CD14-positive monocyte (primary cell): ENCODE measurements around the gene MTMR3. TPM values are rescaled to one million over a fixed set of nuclear protein-coding genes. Genes with fewer than 3 reads are reported as not detected.
"Not testable (repeated sequence)": the region's sequence is repeated elsewhere in the genome, so short reads cannot be mapped to it uniquely, and the experiment has no call there.

ENCODE experiments used
- DNase-seq, 3 donors: peaks; one replicate each; pipeline ENCODE4 v3.0.0-alpha.2; 2011 to 2022
- H2AFZ ChIP-seq: 2 replicates; pipeline ENCODE4 v1.6.0; 2012; ENCODE audit warnings: mild to moderate bottlenecking, low read depth, low read length, inconsistent platforms; ENCODE audit not compliant: insufficient read depth, poor library complexity, severe bottlenecking
- H3K27ac ChIP-seq, 2 donors: 1 replicate in 1 of 2; 2 replicates in 1 of 2; pipeline ENCODE4 v1.5.1; 2012 to 2013; ENCODE audit warnings: low read length in 2 of 2, control low read depth in 1 of 2, inconsistent platforms in 1 of 2, low read depth in 1 of 2, mild to moderate bottlenecking in 1 of 2
- H3K27me3 ChIP-seq, 2 donors: one replicate each; pipeline versions ENCODE4 v1.6.0 to v1.6.1; 2011 to 2013; ENCODE audit warnings: low read length in 2 of 2; ENCODE audit not compliant: control insufficient read depth in 2 of 2, insufficient read depth in 2 of 2
- H3K36me3 ChIP-seq, 2 donors: replicated peaks in 1 of 2; 1 replicate in 1 of 2; 2 replicates in 1 of 2; pipeline versions ENCODE4 v1.5.1 to v1.6.1; 2012 to 2013; ENCODE audit warnings: low read length in 2 of 2, control low read depth in 1 of 2, inconsistent platforms in 1 of 2, mild to moderate bottlenecking in 1 of 2; ENCODE audit not compliant: insufficient read depth in 2 of 2, control insufficient read depth in 1 of 2
- H3K4me1 ChIP-seq, 2 donors: 1 replicate in 1 of 2; 2 replicates in 1 of 2; pipeline versions ENCODE4 v1.5.1 to v1.6.1; 2012 to 2013; ENCODE audit warnings: low read length in 2 of 2, control low read depth in 1 of 2, inconsistent platforms in 1 of 2, mild to moderate bottlenecking in 1 of 2, moderate library complexity in 1 of 2; ENCODE audit not compliant: insufficient read depth in 2 of 2, control insufficient read depth in 1 of 2
- H3K4me2 ChIP-seq: replicated peaks from 2 replicates; pipeline ENCODE3; 2012; ENCODE audit warnings: low read length, moderate library complexity, mild to moderate bottlenecking; ENCODE audit not compliant: poor library complexity, severe bottlenecking; ENCODE audit errors: extremely low read depth
- H3K4me3 ChIP-seq, 3 experiments: fragments of 200-600 bp in 1 of 3; sonication (generic) in 1 of 3; replicated peaks in 1 of 3; 1 replicate in 2 of 3; 2 replicates in 1 of 3; pipeline ENCODE4 v1.5.1; 2011 to 2013; ENCODE audit warnings: low read length in 3 of 3, mild to moderate bottlenecking in 3 of 3, control low read depth in 2 of 3, low read depth in 2 of 3, inconsistent platforms in 1 of 3, moderate library complexity in 1 of 3
- H3K79me2 ChIP-seq: 2 replicates; pipeline ENCODE4 v1.6.0; 2012; ENCODE audit warnings: mild to moderate bottlenecking, control low read depth, inconsistent platforms, low read length, moderate library complexity; ENCODE audit not compliant: insufficient read depth
- H3K9ac ChIP-seq: 2 replicates; pipeline ENCODE4 v1.6.0; 2017; ENCODE audit warnings: low read length, mild to moderate bottlenecking; ENCODE audit not compliant: insufficient read depth, poor library complexity, severe bottlenecking
- H3K9me3 ChIP-seq, 2 donors: replicated peaks in 1 of 2; 1 replicate in 1 of 2; 2 replicates in 1 of 2; pipeline versions ENCODE4 v1.5.1 to v1.6.1; 2012 to 2013; ENCODE audit warnings: low read length in 2 of 2, control low read depth in 1 of 2; ENCODE audit not compliant: control insufficient read depth in 1 of 2, insufficient read depth in 1 of 2
- H4K20me1 ChIP-seq: 2 replicates; pipeline ENCODE4 v1.6.0; 2012; ENCODE audit warnings: mild to moderate bottlenecking, low read length, control low read depth, moderate library complexity; ENCODE audit not compliant: insufficient read depth
- H3K27ac Mint-ChIP-seq, 7 donors: one replicate each; pipeline ENCODE4 v1.8.0; 2020; ENCODE audit warnings: mild to moderate bottlenecking in 7 of 7, mixed read lengths in 7 of 7, moderate library complexity in 6 of 7, inconsistent platforms in 2 of 7
- H3K27me3 Mint-ChIP-seq, 3 donors: one replicate each; pipeline ENCODE4 v1.8.0; 2021 to 2022; ENCODE audit warnings: low read depth in 3 of 3, mild to moderate bottlenecking in 3 of 3, mixed read lengths in 3 of 3, moderate library complexity in 3 of 3, inconsistent platforms in 1 of 3
- H3K36me3 Mint-ChIP-seq, 2 donors: one replicate each; pipeline ENCODE4 v1.8.0; 2020; ENCODE audit warnings: mixed read lengths in 2 of 2, inconsistent platforms in 1 of 2, mild to moderate bottlenecking in 1 of 2
- H3K4me1 Mint-ChIP-seq: one replicate; pipeline ENCODE4 v1.8.0; 2020; ENCODE audit warnings: mild to moderate bottlenecking, mixed read lengths
- H3K4me3 Mint-ChIP-seq, 2 donors: one replicate each; pipeline ENCODE4 v1.8.0; 2020; ENCODE audit warnings: mild to moderate bottlenecking in 2 of 2, mixed read lengths in 2 of 2, moderate library complexity in 1 of 2
- H3K9me3 Mint-ChIP-seq, 7 donors: one replicate each; pipeline ENCODE4 v1.8.0; 2020 to 2022; ENCODE audit warnings: mixed read lengths in 7 of 7, mild to moderate bottlenecking in 6 of 7, moderate library complexity in 6 of 7, inconsistent platforms in 2 of 7
- CTCF ChIP-seq: fragments of 200-600 bp; IDR thresholded peaks from one replicate; pipeline ENCODE4 v1.8.0; 2022; ENCODE audit warnings: antibody characterized with exemption, mild to moderate bottlenecking
- WGBS: methylation state at CpG from one replicate; pipeline ENCODE4 v1.1.5; 2013; ENCODE audit warnings: missing lambda C conversion rate; ENCODE audit not compliant: insufficient coverage; 5-methylcytosine and 5-hydroxymethylcytosine counted together
- intact Hi-C, 2 donors: fragments of 100-400 bp; cut with micrococcal nuclease; formaldehyde crosslinking; loops; one replicate each; pipeline versions ENCODE4 v1.15.0 to v1.15.1; 2023
- polyA plus RNA-seq, 3 donors: library from polyadenylated mRNA; depleted of rRNA in 1 of 3; unstranded in 2 of 3; stranded (reverse) in 1 of 3; fragments of 300-500 nt in 2 of 3; fragments of >200 nt in 1 of 3; fragmentation: Illumina TruSeq in 2 of 3; gene quantifications; 1 replicate in 2 of 3; 2 replicates in 1 of 3; pipeline ENCODE4 v1.2.3, GENCODE V29; 2012 to 2021

MTMR3 gene
- polyA plus RNA-seq, 3 donors, result 23.4 to 86.1 (median 30.2) TPM

GRCh38 chr22:29856496-29856895 lies 26.5 kb upstream of the MTMR3 start:
- H2AFZ ChIP-seq, result peak overlapping the region; percentile 77
- H3K4me3 Mint-ChIP-seq, result no peak overlapping the region

GRCh38 chr22:29859030-29859429 lies 23.9 kb upstream of the MTMR3 start:
- H3K79me2 ChIP-seq, H3K27me3 Mint-ChIP-seq, H3K4me3 ChIP-seq, H3K4me3 Mint-ChIP-seq, H3K36me3 Mint-ChIP-seq, H3K4me2 ChIP-seq, H3K27me3 ChIP-seq, H2AFZ ChIP-seq, H3K36me3 ChIP-seq, H4K20me1 ChIP-seq, H3K9me3 Mint-ChIP-seq, H3K9me3 ChIP-seq, H3K9ac ChIP-seq, H3K27ac ChIP-seq, DNase-seq, intact Hi-C loops: not testable (repeated sequence)
- WGBS, result 100% methylated on average over 2 of the region's 9 CpGs
- peak overlapping the region in 2 of 7 donors; percentile 70 to 94 for H3K27ac Mint-ChIP-seq
- H3K4me1 ChIP-seq, result peaks cover 58 to 60% of the 10 kb centered on the region in 2 donors
- peaks cover 51% of the 10 kb centered on the region for H3K4me1 Mint-ChIP-seq

More at GRCh38 chr22:29856496-29856895, 26.5 kb upstream of the MTMR3 start:
- peaks cover 0 to 5% (median 2%) of the 10 kb centered on the region in 3 donors for H3K27me3 Mint-ChIP-seq
- WGBS, result 86% methylated on average over 1 of the region's 3 CpGs
- H3K4me1 ChIP-seq, result peaks cover 51 to 55% of the 10 kb centered on the region in 2 donors
- no peaks in the 10 kb centered on the region for H4K20me1 ChIP-seq
- H3K27ac Mint-ChIP-seq, result peak overlapping the region in 6 of 7 donors; percentile 85 to 95 (median 86)
- H3K4me1 Mint-ChIP-seq, result peaks cover 44% of the 10 kb centered on the region
- H3K4me3 ChIP-seq, result no peak overlapping the region
- H3K27ac ChIP-seq, result peak overlapping the region; percentile 59 to 87
- H3K4me2 ChIP-seq, result no peak overlapping the region
- no peaks in the 10 kb centered on the region for H3K36me3 Mint-ChIP-seq
- H3K9ac ChIP-seq, result no peak overlapping the region
- H3K27me3 ChIP-seq, result no peaks in the 10 kb centered on the region
- TF ChIP-seq CTCF, result no peak
- no peak for DNase-seq
- H3K9me3 ChIP-seq, result no peaks in the 10 kb centered on the region
- H3K36me3 ChIP-seq, result no peaks in the 10 kb centered on the region
- no peaks in the 10 kb centered on the region for H3K79me2 ChIP-seq
- H3K9me3 Mint-ChIP-seq, result peaks cover 0 to 2% (median 0%) of the 10 kb centered on the region in 7 donors
- intact Hi-C loops, result no loop called here
